Measurements from ENCODE around the gene PRKCH.

DNA sequence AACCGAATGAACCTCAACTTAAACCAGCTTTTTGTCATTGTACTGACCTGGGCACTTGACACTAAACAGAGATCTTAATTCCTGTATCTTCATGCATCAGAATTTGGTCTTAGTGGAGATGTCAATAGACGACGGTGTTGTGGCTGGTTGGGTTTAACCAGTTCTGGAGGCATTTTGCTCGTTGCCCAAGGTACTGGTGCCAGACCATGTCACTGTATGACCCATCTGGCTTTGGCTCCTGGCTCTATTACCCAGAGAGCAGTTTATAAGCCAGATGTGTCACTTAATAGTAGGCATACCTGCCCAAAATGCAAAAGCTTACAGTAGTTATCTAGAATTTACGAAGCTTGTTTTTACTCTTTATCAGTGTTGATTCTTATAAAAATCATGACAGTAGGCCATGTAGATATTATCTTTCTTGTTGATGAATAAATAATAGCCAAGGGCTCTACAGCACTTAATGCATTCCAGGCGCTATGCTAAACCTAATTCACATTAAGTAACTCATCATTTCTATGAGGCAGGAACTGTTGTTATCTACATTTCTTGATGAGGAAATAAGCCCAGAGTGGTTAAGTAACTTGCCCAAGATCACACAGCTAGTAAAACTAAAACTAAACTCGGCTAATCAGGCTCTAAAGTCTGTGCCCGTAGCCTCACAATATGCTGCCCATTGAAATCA lies 194.2 kb downstream of the PRKCH start:
- no peak for TF ChIP-seq CTCF (IDR thresholded peaks at IDR 0.05)
- TF ChIP-seq POLR2A (IDR thresholded peaks at IDR 0.05): no peak
- no peak for TF ChIP-seq POLR2AphosphoS5 (IDR thresholded peaks at IDR 0.05)

Measured in breast epithelium (tissue), 3 donors.